Gastroesophageal sphincter (tissue), 3 donors: ENCODE results near the gene ERCC6L2.

ENCODE experiments used
- EP300 ChIP-seq: sonication (generic); formaldehyde crosslinking; IDR thresholded peaks from one replicate; pipeline ENCODE4 v1.6.1; 2017; ENCODE audit warnings: antibody characterized with exemption, mild to moderate bottlenecking
- POLR2A ChIP-seq, 2 donors: fragments of 450-650 bp; IDR thresholded peaks; one replicate each; pipeline ENCODE4 v1.6.1; 2017; ENCODE audit warnings: antibody characterized with exemption in 2 of 2, mild to moderate bottlenecking in 2 of 2, moderate library complexity in 1 of 2
- POLR2AphosphoS5 ChIP-seq: sonication (generic); formaldehyde crosslinking; IDR thresholded peaks from one replicate; pipeline ENCODE4 v1.6.1; 2017; ENCODE audit warnings: antibody characterized with exemption
- TF ChIP-seq, protein P1 (sequence below), 4 experiments: fragments of 200-600 bp in 2 of 4; fragments of 450-650 bp in 2 of 4; sonication (generic) in 1 of 4; IDR thresholded peaks; one replicate each; pipeline ENCODE4 v1.5.1; 2017 to 2019; ENCODE audit warnings: antibody characterized with exemption in 4 of 4, mild to moderate bottlenecking in 2 of 4, moderate library complexity in 2 of 4

GRCh38 chr9:95845751-95846150 lies 29.7 kb upstream of the ERCC6L2 start:
- TF ChIP-seq, protein P1, sequence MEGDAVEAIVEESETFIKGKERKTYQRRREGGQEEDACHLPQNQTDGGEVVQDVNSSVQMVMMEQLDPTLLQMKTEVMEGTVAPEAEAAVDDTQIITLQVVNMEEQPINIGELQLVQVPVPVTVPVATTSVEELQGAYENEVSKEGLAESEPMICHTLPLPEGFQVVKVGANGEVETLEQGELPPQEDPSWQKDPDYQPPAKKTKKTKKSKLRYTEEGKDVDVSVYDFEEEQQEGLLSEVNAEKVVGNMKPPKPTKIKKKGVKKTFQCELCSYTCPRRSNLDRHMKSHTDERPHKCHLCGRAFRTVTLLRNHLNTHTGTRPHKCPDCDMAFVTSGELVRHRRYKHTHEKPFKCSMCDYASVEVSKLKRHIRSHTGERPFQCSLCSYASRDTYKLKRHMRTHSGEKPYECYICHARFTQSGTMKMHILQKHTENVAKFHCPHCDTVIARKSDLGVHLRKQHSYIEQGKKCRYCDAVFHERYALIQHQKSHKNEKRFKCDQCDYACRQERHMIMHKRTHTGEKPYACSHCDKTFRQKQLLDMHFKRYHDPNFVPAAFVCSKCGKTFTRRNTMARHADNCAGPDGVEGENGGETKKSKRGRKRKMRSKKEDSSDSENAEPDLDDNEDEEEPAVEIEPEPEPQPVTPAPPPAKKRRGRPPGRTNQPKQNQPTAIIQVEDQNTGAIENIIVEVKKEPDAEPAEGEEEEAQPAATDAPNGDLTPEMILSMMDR (IDR thresholded peaks at IDR 0.05), result no peak
- no peak for TF ChIP-seq EP300
- no peak for TF ChIP-seq POLR2A (IDR thresholded peaks at IDR 0.05)
- TF ChIP-seq POLR2AphosphoS5, result no peak
